H9 (cell line): ENCODE measurements around the gene DDOST. TPM values are rescaled to one million over a fixed set of nuclear protein-coding genes. Genes with fewer than 3 reads are reported as not detected.

Source experiments
- DNase-seq: peaks from one replicate; pipeline ENCODE4 v3.0.0-alpha.2; 2017
- H2AFZ ChIP-seq: one replicate; pipeline ENCODE4 v1.6.1; 2013; ENCODE audit warnings: mild to moderate bottlenecking, low read length, control low read depth, moderate library complexity
- H2AK5ac ChIP-seq: 2 replicates; pipeline ENCODE4 v1.6.1; 2013; ENCODE audit warnings: low read length, control low read depth, mixed read lengths; ENCODE audit not compliant: insufficient read length
- H2BK120ac ChIP-seq: one replicate; pipeline ENCODE4 v1.6.1; 2013; ENCODE audit warnings: low read depth, mild to moderate bottlenecking, low read length, control low read depth, inconsistent platforms; ENCODE audit not compliant: poor library complexity, severe bottlenecking
- H2BK12ac ChIP-seq: 2 replicates; pipeline ENCODE4 v1.6.1; 2013; ENCODE audit warnings: low read length, control low read depth, mixed read lengths, low read depth; ENCODE audit not compliant: insufficient read length
- H2BK15ac ChIP-seq: 2 replicates; pipeline ENCODE4 v1.6.1; 2013; ENCODE audit warnings: low read depth, low read length, control low read depth
- H2BK20ac ChIP-seq: one replicate; pipeline ENCODE4 v1.6.1; 2013; ENCODE audit warnings: low read depth, mild to moderate bottlenecking, low read length, control low read depth, inconsistent platforms; ENCODE audit not compliant: poor library complexity, severe bottlenecking
- H2BK5ac ChIP-seq: 2 replicates; pipeline ENCODE4 v1.6.1; 2013; ENCODE audit warnings: low read length, control low read depth, mixed read lengths; ENCODE audit not compliant: insufficient read length
- H3K14ac ChIP-seq: 2 replicates; pipeline ENCODE4 v1.6.1; 2013; ENCODE audit warnings: low read length, control low read depth; ENCODE audit not compliant: insufficient read depth
- H3K18ac ChIP-seq: 2 replicates; pipeline ENCODE4 v1.6.1; 2013; ENCODE audit warnings: low read depth, mild to moderate bottlenecking, mixed read lengths, low read length, control low read depth; ENCODE audit not compliant: insufficient read length
- H3K23ac ChIP-seq: 2 replicates; pipeline ENCODE4 v1.6.1; 2013; ENCODE audit warnings: low read length, control low read depth, mixed read lengths, low read depth; ENCODE audit not compliant: insufficient read length
- H3K23me2 ChIP-seq: 2 replicates; pipeline ENCODE4 v1.6.1; 2013; ENCODE audit warnings: low read depth, mild to moderate bottlenecking, mixed read lengths, low read length, control low read depth; ENCODE audit not compliant: insufficient read length, poor library complexity, severe bottlenecking
- H3K27ac ChIP-seq: 2 replicates; pipeline ENCODE4 v1.5.1; 2013; ENCODE audit warnings: low read length, control low read depth, mixed read lengths, low read depth; ENCODE audit not compliant: insufficient read length
- H3K27me3 ChIP-seq: 2 replicates; pipeline ENCODE4 v1.6.1; 2013; ENCODE audit warnings: low read length, control low read depth, inconsistent platforms; ENCODE audit not compliant: insufficient read depth
- H3K4ac ChIP-seq: 2 replicates; pipeline ENCODE4 v1.6.1; 2013; ENCODE audit warnings: low read depth, mild to moderate bottlenecking, control low read depth, inconsistent platforms, low read length, moderate library complexity
- H3K4me1 ChIP-seq: 2 replicates; pipeline ENCODE4 v1.6.1; 2013; ENCODE audit warnings: low read length, control low read depth, inconsistent platforms; ENCODE audit not compliant: insufficient read depth
- H3K4me2 ChIP-seq: 2 replicates; pipeline ENCODE4 v1.6.1; 2013; ENCODE audit warnings: low read length, control low read depth, mixed read lengths; ENCODE audit not compliant: insufficient read length, insufficient read depth
- H3K56ac ChIP-seq: 2 replicates; pipeline ENCODE4 v1.6.1; 2013; ENCODE audit warnings: low read depth, mild to moderate bottlenecking, mixed read lengths, low read length, control low read depth; ENCODE audit not compliant: insufficient read length
- H3K79me1 ChIP-seq: 2 replicates; pipeline ENCODE4 v1.6.1; 2013; ENCODE audit warnings: low read depth, mild to moderate bottlenecking, moderate library complexity, low read length, control low read depth, inconsistent platforms; ENCODE audit not compliant: insufficient read depth, poor library complexity, severe bottlenecking
- H3K79me2 ChIP-seq: 2 replicates; pipeline ENCODE4 v1.6.1; 2013; ENCODE audit warnings: low read length, control low read depth, inconsistent platforms; ENCODE audit not compliant: insufficient read depth
- H3K9ac ChIP-seq: 2 replicates; pipeline ENCODE4 v1.6.1; 2013; ENCODE audit warnings: low read length, control low read depth, mixed read lengths; ENCODE audit not compliant: insufficient read length; ENCODE audit errors: extremely low read depth
- H3K9me3 ChIP-seq: one replicate; pipeline ENCODE4 v1.6.1; 2013; ENCODE audit warnings: low read depth, low read length, inconsistent platforms; ENCODE audit not compliant: control insufficient read depth
- H3T11ph ChIP-seq: one replicate; pipeline ENCODE4 v1.6.1; 2013; ENCODE audit warnings: mild to moderate bottlenecking, low read length, control low read depth, inconsistent platforms
- H4K20me1 ChIP-seq: one replicate; pipeline ENCODE4 v1.6.1; 2013; ENCODE audit not compliant: control insufficient read depth, insufficient read length, insufficient read depth
- H4K5ac ChIP-seq: 2 replicates; pipeline ENCODE4 v1.6.1; 2013; ENCODE audit warnings: low read depth, mild to moderate bottlenecking, mixed read lengths, low read length, control low read depth; ENCODE audit not compliant: insufficient read length
- H4K8ac ChIP-seq: replicated peaks from 2 replicates; pipeline ENCODE4 v1.6.1; 2013; ENCODE audit warnings: low read length, control low read depth, mixed read lengths, low read depth; ENCODE audit not compliant: insufficient read length
- H4K91ac ChIP-seq: 2 replicates; pipeline ENCODE4 v1.6.1; 2013; ENCODE audit warnings: low read depth, mild to moderate bottlenecking, moderate library complexity, mixed read lengths, low read length, control low read depth; ENCODE audit not compliant: insufficient read length
- H3K27ac Mint-ChIP-seq, 3 experiments: 2 replicates in 2 of 3; 3 replicates in 1 of 3; pipeline ENCODE4 v1.8.0; 2020 to 2021; ENCODE audit warnings: mixed read lengths in 3 of 3, mild to moderate bottlenecking in 1 of 3, moderate library complexity in 1 of 3
- H3K27me3 Mint-ChIP-seq: 2 replicates; pipeline ENCODE4 v1.8.0; 2021; ENCODE audit warnings: low read depth, mild to moderate bottlenecking, moderate library complexity, mixed read lengths
- H3K36me3 Mint-ChIP-seq, 3 experiments: 2 replicates in 2 of 3; 3 replicates in 1 of 3; pipeline ENCODE4 v1.8.0; 2020 to 2021; ENCODE audit warnings: low read depth in 3 of 3, mixed read lengths in 3 of 3; ENCODE audit not compliant: insufficient read depth in 1 of 3
- H3K4me1 Mint-ChIP-seq, 2 experiments: 2 replicates each; pipeline ENCODE4 v1.8.0; 2020; ENCODE audit warnings: mixed read lengths in 2 of 2
- H3K4me3 Mint-ChIP-seq, 2 experiments: 2 replicates in 1 of 2; 3 replicates in 1 of 2; pipeline ENCODE4 v1.8.0; 2020 to 2021; ENCODE audit warnings: mild to moderate bottlenecking in 2 of 2, mixed read lengths in 2 of 2, moderate library complexity in 1 of 2
- H3K9me3 Mint-ChIP-seq, 2 experiments: 2 replicates in 1 of 2; 3 replicates in 1 of 2; pipeline ENCODE4 v1.8.0; 2020; ENCODE audit warnings: mild to moderate bottlenecking in 2 of 2, mixed read lengths in 2 of 2, moderate library complexity in 1 of 2
- WGBS: extraction: QIAGEN DNeasy Blood & Tissue Kit; methylation state at CpG from one replicate; pipeline ENCODE4 v1.1.7; 2013; ENCODE audit warnings: missing lambda C conversion rate, low lambda C conversion rate, mixed read lengths; ENCODE audit not compliant: insufficient read length; ENCODE audit errors: extremely low coverage; 5-methylcytosine and 5-hydroxymethylcytosine counted together
- total RNA-seq: library from RNA; stranded (reverse); gene quantifications from 2 replicates; pipeline ENCODE4 v1.2.1, GENCODE V29; 2021
- TF ChIP-seq, protein P1 (sequence below): fragments of 200-600 bp; sonication (generic); conservative IDR thresholded peaks from 3 replicates; pipeline ENCODE4 v1.8.0; 2021; ENCODE audit warnings: antibody characterized with exemption, mild to moderate bottlenecking

DDOST gene
- total RNA-seq, 1 experiment from 2014 or later: 255 TPM

- H3T11ph ChIP-seq: no peak overlapping the region
- no peak overlapping the region for H3K27ac ChIP-seq
- no peak overlapping the region for H3K18ac ChIP-seq
- H2BK20ac ChIP-seq: no peak overlapping the region
- H4K20me1 ChIP-seq: no peaks in the 10 kb centered on the region
- H3K9ac ChIP-seq: no peak overlapping the region
- TF ChIP-seq, protein P1, sequence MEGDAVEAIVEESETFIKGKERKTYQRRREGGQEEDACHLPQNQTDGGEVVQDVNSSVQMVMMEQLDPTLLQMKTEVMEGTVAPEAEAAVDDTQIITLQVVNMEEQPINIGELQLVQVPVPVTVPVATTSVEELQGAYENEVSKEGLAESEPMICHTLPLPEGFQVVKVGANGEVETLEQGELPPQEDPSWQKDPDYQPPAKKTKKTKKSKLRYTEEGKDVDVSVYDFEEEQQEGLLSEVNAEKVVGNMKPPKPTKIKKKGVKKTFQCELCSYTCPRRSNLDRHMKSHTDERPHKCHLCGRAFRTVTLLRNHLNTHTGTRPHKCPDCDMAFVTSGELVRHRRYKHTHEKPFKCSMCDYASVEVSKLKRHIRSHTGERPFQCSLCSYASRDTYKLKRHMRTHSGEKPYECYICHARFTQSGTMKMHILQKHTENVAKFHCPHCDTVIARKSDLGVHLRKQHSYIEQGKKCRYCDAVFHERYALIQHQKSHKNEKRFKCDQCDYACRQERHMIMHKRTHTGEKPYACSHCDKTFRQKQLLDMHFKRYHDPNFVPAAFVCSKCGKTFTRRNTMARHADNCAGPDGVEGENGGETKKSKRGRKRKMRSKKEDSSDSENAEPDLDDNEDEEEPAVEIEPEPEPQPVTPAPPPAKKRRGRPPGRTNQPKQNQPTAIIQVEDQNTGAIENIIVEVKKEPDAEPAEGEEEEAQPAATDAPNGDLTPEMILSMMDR: no peak
- peaks cover 8% of the 10 kb centered on the region for H3K27me3 Mint-ChIP-seq
- H3K9me3 ChIP-seq: no peaks in the 10 kb centered on the region
- peaks cover 0 to 7% (median 2%) of the 10 kb centered on the region in 3 experiments; a peak in 2 of 7 replicates for H3K36me3 Mint-ChIP-seq
- H3K4me3 Mint-ChIP-seq: no peak overlapping the region
- no peaks in the 10 kb centered on the region for H3K9me3 Mint-ChIP-seq
- H2BK120ac ChIP-seq: no peak overlapping the region
- H3K4me1 ChIP-seq: no peaks in the 10 kb centered on the region
- H3K4ac ChIP-seq: no peak overlapping the region
- H3K23me2 ChIP-seq: peaks cover 8% of the 10 kb centered on the region
- no peak overlapping the region for H2AFZ ChIP-seq
- H3K27ac Mint-ChIP-seq: no peak overlapping the region
- H3K56ac ChIP-seq: no peak overlapping the region
- no peak overlapping the region for H4K8ac ChIP-seq
- no peak overlapping the region for H3K14ac ChIP-seq
- H3K4me1 Mint-ChIP-seq: peaks cover 7 to 9% of the 10 kb centered on the region in 2 experiments; a peak in 3 of 4 replicates
- no peak overlapping the region for H3K23ac ChIP-seq
- H3K79me1 ChIP-seq: no peaks in the 10 kb centered on the region
- H3K4me2 ChIP-seq: no peak overlapping the region
- H2BK12ac ChIP-seq: no peak overlapping the region
- H2BK5ac ChIP-seq: no peak overlapping the region
- H3K79me2 ChIP-seq: no peaks in the 10 kb centered on the region
- no peaks in the 10 kb centered on the region for H3K27me3 ChIP-seq
- H4K5ac ChIP-seq: no peak overlapping the region
- H2AK5ac ChIP-seq: no peak overlapping the region
- no peak overlapping the region for H4K91ac ChIP-seq
- DNase-seq: no peak
- WGBS: no CpG with 5 or more reads among the region's 1 CpG
- no peak overlapping the region for H2BK15ac ChIP-seq
Measured at GRCh38 chr1:20691872-20692271, 30.7 kb upstream of the DDOST start.
